Lower leg skin (tissue), 4 donors: ENCODE results near the gene LRPPRC. TPM values are rescaled to one million over a fixed set of nuclear protein-coding genes. Genes with fewer than 3 reads are reported as not detected.

Experiments used
- DNase-seq, 2 donors: peaks; one replicate each; pipeline ENCODE4 v3.0.0-alpha.2; 2019; ENCODE audit warnings: low spot score in 2 of 2
- H3K4me3 ChIP-seq: fragments of 200-600 bp; sonication (generic); 2 replicates; pipeline ENCODE4 v1.5.1; 2017; ENCODE audit warnings: mild to moderate bottlenecking, low read depth; ENCODE audit not compliant: poor library complexity, severe bottlenecking
- POLR2A ChIP-seq, 2 donors: fragments of 450-650 bp; IDR thresholded peaks; one replicate each; pipeline ENCODE4 v1.6.1; 2016 to 2017; ENCODE audit warnings: antibody characterized with exemption in 2 of 2, mild to moderate bottlenecking in 1 of 2, moderate library complexity in 1 of 2
- WGBS, 2 donors: methylation state at CpG; one replicate each; pipeline ENCODE4 v1.1.5; 2018; 5-methylcytosine and 5-hydroxymethylcytosine counted together
- intact Hi-C: fragments of 100-400 bp; cut with DNase I; formaldehyde crosslinking; loops from one replicate; pipeline ENCODE4 v1.15.0; 2023; ENCODE audit warnings: low total_unique reads
- total RNA-seq, 4 donors: library from RNA; depleted of rRNA; stranded (reverse); fragments of >200 nt; gene quantifications; one replicate each; pipeline ENCODE4 v1.1.0, GENCODE V29; 2016
- TF ChIP-seq, protein P1 (sequence below), 3 donors: fragments of 450-650 bp; IDR thresholded peaks; one replicate each; pipeline ENCODE4 v1.5.1; 2016; ENCODE audit warnings: antibody characterized with exemption in 3 of 3, mild to moderate bottlenecking in 3 of 3, moderate library complexity in 2 of 3

Gene LRPPRC
- total RNA-seq, 4 donors from 2014 or later = 39.5 to 51.2 (median 47.8) TPM

DNA sequence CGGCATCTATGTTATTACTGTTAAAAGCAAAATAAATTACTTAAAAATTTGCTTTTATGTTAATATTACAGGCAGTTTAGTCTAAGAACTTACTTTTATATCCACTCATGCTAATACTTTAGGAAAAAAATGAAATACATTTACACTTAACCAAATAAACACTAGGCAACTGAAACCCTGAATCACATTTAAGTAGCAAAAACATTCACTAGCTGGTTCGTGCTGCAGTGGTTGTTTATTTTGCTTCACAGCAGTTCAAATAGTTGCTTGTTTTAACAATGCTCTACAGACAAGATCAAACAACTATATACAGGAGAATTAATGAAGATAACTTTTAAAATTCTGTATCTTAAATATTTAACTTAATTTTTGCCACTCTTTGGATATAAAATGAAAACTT lies 96.2 kb downstream of the LRPPRC start:
- no peak overlapping the region for H3K4me3 ChIP-seq
- TF ChIP-seq POLR2A (IDR thresholded peaks at IDR 0.05) = no peak
- TF ChIP-seq, protein P1, sequence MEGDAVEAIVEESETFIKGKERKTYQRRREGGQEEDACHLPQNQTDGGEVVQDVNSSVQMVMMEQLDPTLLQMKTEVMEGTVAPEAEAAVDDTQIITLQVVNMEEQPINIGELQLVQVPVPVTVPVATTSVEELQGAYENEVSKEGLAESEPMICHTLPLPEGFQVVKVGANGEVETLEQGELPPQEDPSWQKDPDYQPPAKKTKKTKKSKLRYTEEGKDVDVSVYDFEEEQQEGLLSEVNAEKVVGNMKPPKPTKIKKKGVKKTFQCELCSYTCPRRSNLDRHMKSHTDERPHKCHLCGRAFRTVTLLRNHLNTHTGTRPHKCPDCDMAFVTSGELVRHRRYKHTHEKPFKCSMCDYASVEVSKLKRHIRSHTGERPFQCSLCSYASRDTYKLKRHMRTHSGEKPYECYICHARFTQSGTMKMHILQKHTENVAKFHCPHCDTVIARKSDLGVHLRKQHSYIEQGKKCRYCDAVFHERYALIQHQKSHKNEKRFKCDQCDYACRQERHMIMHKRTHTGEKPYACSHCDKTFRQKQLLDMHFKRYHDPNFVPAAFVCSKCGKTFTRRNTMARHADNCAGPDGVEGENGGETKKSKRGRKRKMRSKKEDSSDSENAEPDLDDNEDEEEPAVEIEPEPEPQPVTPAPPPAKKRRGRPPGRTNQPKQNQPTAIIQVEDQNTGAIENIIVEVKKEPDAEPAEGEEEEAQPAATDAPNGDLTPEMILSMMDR (IDR thresholded peaks at IDR 0.05) = no peak
- intact Hi-C loops = no loop called here
- 93 to 94% methylated on average over 2 of the region's 2 CpGs for WGBS, 2 donors
- no peak for DNase-seq

DNA sequence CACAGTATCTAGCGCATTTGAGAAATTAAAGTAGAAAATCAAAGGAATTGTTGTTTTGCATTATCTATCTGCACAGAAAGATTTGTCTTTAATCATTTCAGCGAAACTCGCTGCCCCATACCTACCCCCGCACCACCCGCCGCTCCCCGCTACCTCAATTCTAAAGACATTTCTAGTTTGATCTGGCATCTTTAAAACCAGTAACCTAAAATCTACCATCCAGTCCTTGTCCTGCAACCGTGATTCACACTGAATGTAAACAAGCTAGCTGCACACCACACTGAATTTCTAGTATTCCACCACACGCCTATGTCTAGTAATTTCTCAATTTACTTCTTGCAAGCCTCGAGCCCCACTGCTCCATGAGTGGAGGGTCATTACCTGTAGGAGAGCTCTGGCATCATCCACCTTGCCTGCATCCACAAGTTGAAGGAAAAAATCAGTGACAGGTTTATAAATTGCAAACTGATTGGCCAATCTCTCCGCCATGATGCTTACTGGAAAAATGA lies 96.9 kb downstream of the LRPPRC start:
- H3K4me3 ChIP-seq = no peak overlapping the region
- WGBS, 2 donors = 96 to 97% methylated on average over 11 of the region's 11 CpGs
- DNase-seq = no peak
- intact Hi-C loops = no loop called here
- TF ChIP-seq POLR2A (IDR thresholded peaks at IDR 0.05) = no peak
- TF ChIP-seq, protein P1 (IDR thresholded peaks at IDR 0.05) = no peak

DNA sequence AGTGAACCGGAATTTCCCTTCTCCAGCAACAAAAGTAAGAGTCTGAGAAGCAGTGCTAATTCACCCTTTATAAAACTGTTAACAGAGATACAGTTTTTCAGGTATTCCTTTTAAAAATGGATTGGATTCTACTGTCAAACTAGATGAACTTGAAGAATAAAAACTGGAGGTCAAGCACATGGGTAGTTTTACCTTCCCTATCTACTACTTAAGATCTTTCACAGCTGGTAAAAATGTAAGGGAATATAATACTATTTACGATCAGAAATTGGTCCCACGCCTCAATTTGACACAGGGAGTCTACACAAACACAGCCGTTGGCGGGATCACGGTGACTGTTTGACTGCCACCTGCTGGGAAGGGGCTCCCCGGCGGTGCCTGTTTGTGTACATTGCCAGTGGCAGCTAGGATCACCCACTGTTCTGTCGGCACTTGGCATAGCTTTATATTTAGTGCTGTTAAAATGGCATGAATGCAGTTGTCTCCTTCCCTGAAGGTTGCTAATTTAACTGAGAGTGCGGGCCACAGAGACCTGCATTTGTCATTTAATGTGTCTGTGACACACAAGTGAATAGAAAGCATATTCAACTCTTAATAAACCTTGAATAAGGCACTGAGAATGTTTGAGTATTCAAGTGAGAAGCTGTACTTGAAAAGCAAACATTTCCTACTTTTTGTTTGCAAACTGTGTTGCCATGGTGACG lies 97.5 kb downstream of the LRPPRC start:
- TF ChIP-seq, protein P1 (IDR thresholded peaks at IDR 0.05) = no peak
- no peak for TF ChIP-seq POLR2A (IDR thresholded peaks at IDR 0.05)
- DNase-seq = no peak
- 86 to 87% methylated on average over 11 of the region's 11 CpGs for WGBS, 2 donors

DNA sequence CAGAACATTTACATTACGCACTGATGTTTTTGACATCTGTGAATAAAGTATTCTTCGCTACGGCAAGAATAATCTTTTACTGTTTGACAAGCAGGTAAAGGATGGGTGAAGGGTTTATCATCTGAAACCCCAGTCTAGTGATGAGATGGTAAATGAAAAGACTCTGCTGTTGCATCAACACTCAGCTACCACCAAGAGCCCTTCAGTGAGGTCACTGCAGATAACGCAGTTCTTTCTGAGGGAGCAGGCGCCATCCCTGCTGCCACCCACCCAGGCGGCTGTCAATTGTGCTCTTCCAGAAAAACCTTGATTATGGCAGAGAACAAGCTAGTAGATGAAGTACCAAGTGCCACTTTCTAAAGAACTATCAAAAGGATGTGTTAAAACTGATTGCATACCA lies 98.3 kb downstream of the LRPPRC start:
- DNase-seq = no peak
- H3K4me3 ChIP-seq = no peak overlapping the region
- WGBS, 2 donors = 93 to 99% methylated on average over 6 of the region's 6 CpGs
- TF ChIP-seq, protein P1 (IDR thresholded peaks at IDR 0.05) = no peak
- TF ChIP-seq POLR2A (IDR thresholded peaks at IDR 0.05) = no peak
- intact Hi-C loops = no loop called here

More for the DNA sequence above, 97.5 kb downstream of the LRPPRC start:
- H3K4me3 ChIP-seq = no peak overlapping the region
- intact Hi-C loops = no loop called here

DNA sequence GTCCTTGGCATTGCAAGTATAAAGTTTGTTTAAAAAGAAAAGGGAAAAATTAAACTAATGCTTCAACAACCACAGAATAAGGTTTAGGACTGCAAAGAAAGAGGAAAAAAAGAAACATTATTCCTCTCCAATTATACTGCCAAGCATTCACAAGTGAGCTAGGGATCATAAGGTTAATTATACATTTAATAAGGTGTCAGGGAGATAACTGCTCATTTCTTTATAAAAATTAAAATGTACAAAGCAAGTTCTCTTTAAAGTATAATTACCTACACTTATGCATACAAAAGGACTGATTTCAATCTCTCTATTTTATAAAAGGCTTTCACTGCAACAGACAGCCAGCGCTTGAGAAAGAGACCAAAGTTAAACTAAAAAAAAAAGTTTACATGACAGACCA lies 98.9 kb downstream of the LRPPRC start:
- no peak for DNase-seq
- 75 to 91% methylated on average over 1 of the region's 1 CpG for WGBS, 2 donors
- no peak overlapping the region for H3K4me3 ChIP-seq
- TF ChIP-seq, protein P1 (IDR thresholded peaks at IDR 0.05) = no peak
- TF ChIP-seq POLR2A (IDR thresholded peaks at IDR 0.05) = no peak
- intact Hi-C loops = no loop called here
